ENCODE results near the gene FST.

Gene FST

GRCh38 chr5:53508125-53508524 lies 27.7 kb downstream of the FST start:
- Histone ChIP-seq H3K36me3 (ENCODE audit: control insufficient read depth in 5 of 5, insufficient read depth in 5 of 5, low read length in 5 of 5) (no peaks in the 10 kb centered on the region), H3K9me3 (ENCODE audit: control insufficient read depth in 5 of 5, low read length in 5 of 5) (peaks cover 0 to 23% (median 13%) of the 10 kb centered on the region in 5 donors), H3K27ac (ENCODE audit: low read depth, low read length) (no peak overlapping the region), H3K27me3 (ENCODE audit: control insufficient read depth in 5 of 5, insufficient read depth in 4 of 5, low read length in 5 of 5) (no peaks in the 10 kb centered on the region), H3K4me1 (ENCODE audit: control insufficient read depth in 5 of 5, insufficient read depth in 5 of 5, low read length in 5 of 5) (no peaks in the 10 kb centered on the region), H3K4me3 (ENCODE audit: low read depth in 1 of 5, low read length in 5 of 5) (no peak overlapping the region), H3K9ac (ENCODE audit: low read length in 5 of 5) (no peak overlapping the region)

GRCh38 chr5:53512539-53512938 lies 32.1 kb downstream of the FST start:
- Histone ChIP-seq H3K27ac (ENCODE audit: low read depth, low read length) (no peak overlapping the region), H3K36me3 (ENCODE audit: control insufficient read depth in 5 of 5, insufficient read depth in 5 of 5, low read length in 5 of 5) (no peaks in the 10 kb centered on the region), H3K9ac (ENCODE audit: low read length in 5 of 5) (no peak overlapping the region), H3K4me1 (ENCODE audit: control insufficient read depth in 5 of 5, insufficient read depth in 5 of 5, low read length in 5 of 5) (no peaks in the 10 kb centered on the region), H3K27me3 (ENCODE audit: control insufficient read depth in 5 of 5, insufficient read depth in 4 of 5, low read length in 5 of 5) (no peaks in the 10 kb centered on the region), H3K9me3 (ENCODE audit: control insufficient read depth in 5 of 5, low read length in 5 of 5) (peaks cover 0 to 23% (median 13%) of the 10 kb centered on the region in 5 donors), H3K4me3 (ENCODE audit: low read depth in 1 of 5, low read length in 5 of 5) (no peak overlapping the region)

- no peak overlapping the region for H3K27ac ChIP-seq (ENCODE audit: low read depth, low read length)
- no peaks in the 10 kb centered on the region for H3K4me1 ChIP-seq (ENCODE audit: control insufficient read depth in 5 of 5, insufficient read depth in 5 of 5, low read length in 5 of 5)
- no peak overlapping the region for H3K9ac ChIP-seq (ENCODE audit: low read length in 5 of 5)
- peaks cover 0 to 10% (median 8%) of the 10 kb centered on the region in 5 donors for H3K9me3 ChIP-seq (ENCODE audit: control insufficient read depth in 5 of 5, low read length in 5 of 5)
- H3K36me3 ChIP-seq (ENCODE audit: control insufficient read depth in 5 of 5, insufficient read depth in 5 of 5, low read length in 5 of 5) = no peaks in the 10 kb centered on the region
- H3K27me3 ChIP-seq (ENCODE audit: control insufficient read depth in 5 of 5, insufficient read depth in 4 of 5, low read length in 5 of 5) = no peaks in the 10 kb centered on the region
- no peak overlapping the region for H3K4me3 ChIP-seq (ENCODE audit: low read depth in 1 of 5, low read length in 5 of 5)
These were observed 35.6 kb downstream of the FST start for GRCh38 chr5:53515988-53516387.

- Histone ChIP-seq H3K27ac (ENCODE audit: low read depth, low read length) (no peak overlapping the region), H3K27me3 (ENCODE audit: control insufficient read depth in 5 of 5, insufficient read depth in 4 of 5, low read length in 5 of 5) (no peaks in the 10 kb centered on the region), H3K4me3 (ENCODE audit: low read depth in 1 of 5, low read length in 5 of 5) (no peak overlapping the region), H3K9me3 (ENCODE audit: control insufficient read depth in 5 of 5, low read length in 5 of 5) (peaks cover 0 to 16% (median 3%) of the 10 kb centered on the region in 5 donors), H3K36me3 (ENCODE audit: control insufficient read depth in 5 of 5, insufficient read depth in 5 of 5, low read length in 5 of 5) (no peaks in the 10 kb centered on the region), H3K9ac (ENCODE audit: low read length in 5 of 5) (no peak overlapping the region), H3K4me1 (ENCODE audit: control insufficient read depth in 5 of 5, insufficient read depth in 5 of 5, low read length in 5 of 5) (no peaks in the 10 kb centered on the region)
These were observed 40.4 kb downstream of the FST start for GRCh38 chr5:53520813-53521212.
